CD14-positive monocyte (primary cell): ENCODE results near the gene GRK5. TPM values are rescaled to one million over a fixed set of nuclear protein-coding genes. Genes with fewer than 3 reads are reported as not detected.
A peak's percentile ranks its signal among the peaks of the same experiment; 100 is the strongest.

Experiments used
- DNase-seq, 3 donors: peaks; one replicate each; pipeline ENCODE4 v3.0.0-alpha.2; 2011 to 2022
- H2AFZ ChIP-seq: 2 replicates; pipeline ENCODE4 v1.6.0; 2012; ENCODE audit warnings: mild to moderate bottlenecking, low read depth, low read length, inconsistent platforms; ENCODE audit not compliant: insufficient read depth, poor library complexity, severe bottlenecking
- H3K27ac ChIP-seq, 2 donors: 1 replicate in 1 of 2; 2 replicates in 1 of 2; pipeline ENCODE4 v1.5.1; 2012 to 2013; ENCODE audit warnings: low read length in 2 of 2, control low read depth in 1 of 2, inconsistent platforms in 1 of 2, low read depth in 1 of 2, mild to moderate bottlenecking in 1 of 2
- H3K27me3 ChIP-seq, 2 donors: one replicate each; pipeline versions ENCODE4 v1.6.0 to v1.6.1; 2011 to 2013; ENCODE audit warnings: low read length in 2 of 2; ENCODE audit not compliant: control insufficient read depth in 2 of 2, insufficient read depth in 2 of 2
- H3K36me3 ChIP-seq, 2 donors: replicated peaks in 1 of 2; 1 replicate in 1 of 2; 2 replicates in 1 of 2; pipeline versions ENCODE4 v1.5.1 to v1.6.1; 2012 to 2013; ENCODE audit warnings: low read length in 2 of 2, control low read depth in 1 of 2, inconsistent platforms in 1 of 2, mild to moderate bottlenecking in 1 of 2; ENCODE audit not compliant: insufficient read depth in 2 of 2, control insufficient read depth in 1 of 2
- H3K4me1 ChIP-seq, 2 donors: 1 replicate in 1 of 2; 2 replicates in 1 of 2; pipeline versions ENCODE4 v1.5.1 to v1.6.1; 2012 to 2013; ENCODE audit warnings: low read length in 2 of 2, control low read depth in 1 of 2, inconsistent platforms in 1 of 2, mild to moderate bottlenecking in 1 of 2, moderate library complexity in 1 of 2; ENCODE audit not compliant: insufficient read depth in 2 of 2, control insufficient read depth in 1 of 2
- H3K4me2 ChIP-seq: replicated peaks from 2 replicates; pipeline ENCODE3; 2012; ENCODE audit warnings: low read length, moderate library complexity, mild to moderate bottlenecking; ENCODE audit not compliant: poor library complexity, severe bottlenecking; ENCODE audit errors: extremely low read depth
- H3K4me3 ChIP-seq, 3 experiments: fragments of 200-600 bp in 1 of 3; sonication (generic) in 1 of 3; replicated peaks in 1 of 3; 1 replicate in 2 of 3; 2 replicates in 1 of 3; pipeline ENCODE4 v1.5.1; 2011 to 2013; ENCODE audit warnings: low read length in 3 of 3, mild to moderate bottlenecking in 3 of 3, control low read depth in 2 of 3, low read depth in 2 of 3, inconsistent platforms in 1 of 3, moderate library complexity in 1 of 3
- H3K79me2 ChIP-seq: 2 replicates; pipeline ENCODE4 v1.6.0; 2012; ENCODE audit warnings: mild to moderate bottlenecking, control low read depth, inconsistent platforms, low read length, moderate library complexity; ENCODE audit not compliant: insufficient read depth
- H3K9ac ChIP-seq: 2 replicates; pipeline ENCODE4 v1.6.0; 2017; ENCODE audit warnings: low read length, mild to moderate bottlenecking; ENCODE audit not compliant: insufficient read depth, poor library complexity, severe bottlenecking
- H3K9me3 ChIP-seq, 2 donors: replicated peaks in 1 of 2; 1 replicate in 1 of 2; 2 replicates in 1 of 2; pipeline versions ENCODE4 v1.5.1 to v1.6.1; 2012 to 2013; ENCODE audit warnings: low read length in 2 of 2, control low read depth in 1 of 2; ENCODE audit not compliant: control insufficient read depth in 1 of 2, insufficient read depth in 1 of 2
- H4K20me1 ChIP-seq: 2 replicates; pipeline ENCODE4 v1.6.0; 2012; ENCODE audit warnings: mild to moderate bottlenecking, low read length, control low read depth, moderate library complexity; ENCODE audit not compliant: insufficient read depth
- H3K27ac Mint-ChIP-seq, 7 donors: one replicate each; pipeline ENCODE4 v1.8.0; 2020; ENCODE audit warnings: mild to moderate bottlenecking in 7 of 7, mixed read lengths in 7 of 7, moderate library complexity in 6 of 7, inconsistent platforms in 2 of 7
- H3K27me3 Mint-ChIP-seq, 3 donors: one replicate each; pipeline ENCODE4 v1.8.0; 2021 to 2022; ENCODE audit warnings: low read depth in 3 of 3, mild to moderate bottlenecking in 3 of 3, mixed read lengths in 3 of 3, moderate library complexity in 3 of 3, inconsistent platforms in 1 of 3
- H3K36me3 Mint-ChIP-seq, 2 donors: one replicate each; pipeline ENCODE4 v1.8.0; 2020; ENCODE audit warnings: mixed read lengths in 2 of 2, inconsistent platforms in 1 of 2, mild to moderate bottlenecking in 1 of 2
- H3K4me1 Mint-ChIP-seq: one replicate; pipeline ENCODE4 v1.8.0; 2020; ENCODE audit warnings: mild to moderate bottlenecking, mixed read lengths
- H3K4me3 Mint-ChIP-seq, 2 donors: one replicate each; pipeline ENCODE4 v1.8.0; 2020; ENCODE audit warnings: mild to moderate bottlenecking in 2 of 2, mixed read lengths in 2 of 2, moderate library complexity in 1 of 2
- H3K9me3 Mint-ChIP-seq, 7 donors: one replicate each; pipeline ENCODE4 v1.8.0; 2020 to 2022; ENCODE audit warnings: mixed read lengths in 7 of 7, mild to moderate bottlenecking in 6 of 7, moderate library complexity in 6 of 7, inconsistent platforms in 2 of 7
- CTCF ChIP-seq: fragments of 200-600 bp; IDR thresholded peaks from one replicate; pipeline ENCODE4 v1.8.0; 2022; ENCODE audit warnings: antibody characterized with exemption, mild to moderate bottlenecking
- WGBS: methylation state at CpG from one replicate; pipeline ENCODE4 v1.1.5; 2013; ENCODE audit warnings: missing lambda C conversion rate; ENCODE audit not compliant: insufficient coverage; 5-methylcytosine and 5-hydroxymethylcytosine counted together
- intact Hi-C, 2 donors: fragments of 100-400 bp; cut with micrococcal nuclease; formaldehyde crosslinking; loops; one replicate each; pipeline versions ENCODE4 v1.15.0 to v1.15.1; 2023
- polyA plus RNA-seq, 3 donors: library from polyadenylated mRNA; depleted of rRNA in 1 of 3; unstranded in 2 of 3; stranded (reverse) in 1 of 3; fragments of 300-500 nt in 2 of 3; fragments of >200 nt in 1 of 3; fragmentation: Illumina TruSeq in 2 of 3; gene quantifications; 1 replicate in 2 of 3; 2 replicates in 1 of 3; pipeline ENCODE4 v1.2.3, GENCODE V29; 2012 to 2021

Gene GRK5
- polyA plus RNA-seq, 3 donors = 1.2 to 6.5 (median 2.8) TPM

- Mint-ChIP-seq H3K4me3 (peak overlapping the region; percentile 85 to 94), H3K27ac (peak overlapping the region; percentile 88 to 95 (median 94)), H3K36me3 (peaks cover 47 to 51% of the 10 kb centered on the region in 2 donors), H3K9me3 (no peaks in the 10 kb centered on the region), H3K27me3 (peaks cover 0 to 1% (median 0%) of the 10 kb centered on the region in 3 donors), H3K4me1 (peaks cover 33% of the 10 kb centered on the region)
- Histone ChIP-seq H3K4me3 (peak overlapping the region in 1 of 3 experiments; percentile 83), H3K9me3 (no peaks in the 10 kb centered on the region), H3K27me3 (no peaks in the 10 kb centered on the region), H4K20me1 (no peaks in the 10 kb centered on the region), H3K4me2 (peak overlapping the region; percentile 79), H2AFZ (peak overlapping the region; percentile 97), H3K9ac (no peak overlapping the region), H3K27ac (peak overlapping the region; percentile 76 to 92), H3K79me2 (peaks cover 25% of the 10 kb centered on the region), H3K4me1 (peaks cover 22 to 28% of the 10 kb centered on the region in 2 donors), H3K36me3 (peaks cover 38 to 51% of the 10 kb centered on the region in 2 donors)
- DNase-seq = peak; percentile 39 to 59 (median 44)
- intact Hi-C loops = loop anchor here in 1 of 2 donors (5.0 kb wide), 1 partner anchor 34 kb away; no protein-coding TSS in a partner anchor
- no peak for TF ChIP-seq CTCF
- WGBS = 61% methylated on average over 6 of the region's 8 CpGs
Measured at GRCh38 chr10:119166564-119166963, 40.8 kb upstream of the GRK5 start.

- Histone ChIP-seq H3K79me2 (peaks cover 21% of the 10 kb centered on the region), H3K4me3 (no peak overlapping the region), H2AFZ (peak overlapping the region; percentile 97), H3K4me2 (no peak overlapping the region), H4K20me1 (no peaks in the 10 kb centered on the region), H3K9me3 (no peaks in the 10 kb centered on the region), H3K36me3 (peaks cover 41 to 51% of the 10 kb centered on the region in 2 donors), H3K9ac (no peak overlapping the region), H3K4me1 (peaks cover 22 to 28% of the 10 kb centered on the region in 2 donors), H3K27me3 (no peaks in the 10 kb centered on the region), H3K27ac (peak overlapping the region; percentile 76 to 92)
- peaks cover 48 to 52% of the 10 kb centered on the region in 2 donors for H3K36me3 Mint-ChIP-seq
- intact Hi-C loops = loop anchor here in 1 of 2 donors (5.0 kb wide), 1 partner anchor 35 kb away; no protein-coding TSS in a partner anchor
- peaks cover 0 to 1% (median 0%) of the 10 kb centered on the region in 3 donors for H3K27me3 Mint-ChIP-seq
- DNase-seq = no peak
- no peak for TF ChIP-seq CTCF
- H3K4me3 Mint-ChIP-seq = peak overlapping the region in 1 of 2 donors; percentile 85
- peaks cover 33% of the 10 kb centered on the region for H3K4me1 Mint-ChIP-seq
- 92% methylated on average over 3 of the region's 8 CpGs for whole genome bisulfite sequencing
- H3K9me3 Mint-ChIP-seq = no peaks in the 10 kb centered on the region
- H3K27ac Mint-ChIP-seq = peak overlapping the region; percentile 88 to 95 (median 94)
Measured at GRCh38 chr10:119167041-119167440, 40.3 kb upstream of the GRK5 start.
